Right forelimb (tissue), 1 donor: ENCODE measurements around the gene NUDT4.
"Not testable (repeated sequence)": the region's sequence is repeated elsewhere in the genome, so short reads cannot be mapped to it uniquely, and the experiment has no call there.

ENCODE experiments used
- DNase-seq: peaks from one replicate; pipeline ENCODE4 v3.0.0-alpha.2; 2018

NUDT4 gene

GRCh38 chr12:93429852-93430251, 52.1 kb downstream of the NUDT4 start:
- DNase-seq = no peak

GRCh38 chr12:93430280-93430679, 52.6 kb downstream of the NUDT4 start:
- no peak for DNase-seq

- DNase-seq = not testable (repeated sequence)
These were observed 54.3 kb downstream of the NUDT4 start for GRCh38 chr12:93432031-93432430.

DNA sequence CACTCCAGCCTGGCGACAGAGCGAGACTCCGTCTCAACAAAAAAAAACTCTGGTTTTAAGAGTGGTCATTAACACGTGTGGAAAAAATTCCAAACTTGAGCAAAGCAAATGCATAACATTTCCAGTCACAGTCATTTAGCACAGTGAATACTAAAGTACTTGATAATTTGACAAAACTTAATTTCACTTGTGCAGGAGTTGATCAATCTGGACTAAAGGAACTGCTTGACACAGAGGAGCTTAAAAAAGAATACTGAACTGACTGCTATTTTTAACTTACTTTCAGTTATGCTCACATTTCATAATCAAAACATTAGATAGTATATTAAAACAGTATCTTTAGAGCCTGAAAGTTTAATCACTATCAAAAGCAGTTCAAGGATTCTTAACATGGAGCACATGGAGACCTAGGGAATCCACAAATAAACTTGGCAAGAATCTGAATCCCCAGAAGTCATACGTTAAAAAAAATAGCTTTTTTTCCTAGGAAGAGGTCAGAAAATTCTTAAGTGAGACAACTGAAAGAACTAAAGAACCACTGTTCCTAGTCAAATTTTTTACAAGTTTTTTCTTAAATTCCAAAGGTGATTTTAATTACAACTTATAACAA, 56.6 kb downstream of the NUDT4 start:
- no peak for DNase-seq

GRCh38 chr12:93438266-93439050, 60.7 kb downstream of the NUDT4 start:
- no peak for DNase-seq

DNA sequence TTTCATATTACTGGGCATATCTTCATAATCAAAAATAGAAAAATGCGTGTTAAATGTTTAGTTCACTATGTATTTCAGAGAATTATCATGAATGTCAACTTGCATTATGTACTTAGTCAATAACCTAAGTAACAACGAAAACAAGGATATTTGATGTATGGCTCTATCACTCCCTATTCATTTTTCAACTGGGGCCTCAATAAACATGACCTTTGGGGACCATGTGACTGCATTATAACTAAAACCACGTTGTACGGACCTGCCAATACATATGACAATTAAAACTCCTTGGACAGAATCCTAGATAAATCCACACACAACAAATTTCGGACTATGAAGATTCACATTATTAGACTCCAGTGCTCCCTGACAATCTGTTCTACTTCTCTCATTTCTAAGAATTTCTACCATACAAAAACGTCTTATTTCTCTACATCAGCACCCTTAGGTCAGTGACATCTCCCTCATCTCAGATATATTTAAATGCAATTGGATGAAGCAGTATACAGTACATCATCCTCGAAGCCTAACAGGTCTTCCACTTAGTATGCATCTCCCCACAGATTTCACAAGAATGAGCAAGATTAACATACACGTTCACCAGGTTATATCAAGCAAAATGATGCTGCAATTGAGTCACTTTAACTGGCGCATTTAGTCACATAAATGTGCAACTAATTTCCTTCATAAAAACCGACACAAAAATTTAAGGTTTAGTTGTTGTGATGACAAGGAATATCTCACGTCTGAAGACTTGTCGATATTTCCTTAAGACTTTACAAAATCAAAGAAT, 62.5 kb downstream of the NUDT4 start:
- no peak for DNase-seq

DNA sequence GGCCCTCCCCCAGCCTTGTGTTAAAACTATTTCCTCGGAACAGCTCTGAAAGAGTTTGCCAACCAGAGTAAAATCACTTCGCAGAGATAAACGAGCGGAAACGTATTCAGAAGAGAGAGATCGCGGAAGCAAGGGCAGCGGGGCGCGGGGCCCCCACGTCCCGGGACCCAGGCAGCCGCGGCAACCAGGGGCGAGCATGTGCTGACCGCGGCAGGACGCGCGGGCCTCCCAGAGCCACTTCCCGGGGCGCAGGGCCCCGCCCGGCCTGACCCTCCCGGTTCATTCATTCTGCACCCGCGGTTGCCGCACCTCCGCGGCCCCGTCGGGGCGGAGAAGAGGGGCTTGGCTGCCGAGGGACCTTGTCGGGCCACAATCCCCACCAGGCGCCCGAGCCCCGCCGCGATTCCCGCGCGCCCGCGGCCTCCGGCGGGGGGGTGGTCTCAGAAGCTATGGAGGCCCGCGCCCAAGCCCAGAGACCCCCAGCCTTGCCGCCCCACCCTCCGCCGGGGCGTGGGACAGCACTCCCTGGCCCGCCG, 63.4 kb downstream of the NUDT4 start:
- peak; percentile 63 for DNase-seq

DNA sequence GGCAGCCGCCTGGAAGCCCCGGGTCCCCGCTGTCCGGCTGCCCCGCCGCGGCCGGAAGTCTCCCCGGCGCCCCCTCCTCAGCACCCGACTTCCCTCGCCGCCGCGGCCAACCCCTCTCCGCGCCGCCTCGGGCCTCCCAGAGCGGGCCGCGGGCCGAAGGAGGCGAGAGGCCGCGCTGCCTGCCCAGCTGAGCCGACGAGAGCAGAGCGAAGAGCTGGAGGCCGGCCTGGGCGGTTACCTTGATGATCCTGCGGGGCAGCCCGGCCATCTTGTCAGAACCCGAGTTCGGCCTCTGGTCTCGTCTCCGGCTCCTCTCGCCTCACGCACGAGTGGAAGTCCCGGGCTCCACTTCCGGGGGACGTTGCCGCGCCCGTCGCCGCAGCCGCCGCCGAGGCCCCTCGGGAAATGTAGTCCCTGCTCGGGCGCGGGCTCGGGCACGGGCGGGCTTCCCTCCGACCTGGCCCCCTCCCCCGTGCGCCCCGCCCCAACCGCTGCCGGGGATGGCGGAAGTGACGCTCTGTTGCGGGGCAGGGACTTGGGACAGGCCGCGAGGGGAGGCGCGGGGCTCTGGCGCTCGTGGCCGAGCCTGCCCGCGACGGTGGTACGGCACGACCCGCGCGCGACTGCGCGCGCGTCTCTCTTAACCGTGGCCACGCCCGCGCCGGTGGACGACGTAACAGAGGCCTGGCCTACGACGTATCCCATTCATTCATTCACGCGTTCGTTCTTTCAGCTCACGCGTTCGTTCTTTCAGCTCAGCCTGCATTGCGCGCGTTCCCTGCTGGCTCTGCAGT, 64.1 kb downstream of the NUDT4 start, which contains the start of gene UBE2N:
Gene UBE2N (minus strand): TSS at position 331 of the 794 bp plus-strand sequence. CDS start 63 bp downstream, at position 268.
- DNase-seq = peak; percentile 98

DNA sequence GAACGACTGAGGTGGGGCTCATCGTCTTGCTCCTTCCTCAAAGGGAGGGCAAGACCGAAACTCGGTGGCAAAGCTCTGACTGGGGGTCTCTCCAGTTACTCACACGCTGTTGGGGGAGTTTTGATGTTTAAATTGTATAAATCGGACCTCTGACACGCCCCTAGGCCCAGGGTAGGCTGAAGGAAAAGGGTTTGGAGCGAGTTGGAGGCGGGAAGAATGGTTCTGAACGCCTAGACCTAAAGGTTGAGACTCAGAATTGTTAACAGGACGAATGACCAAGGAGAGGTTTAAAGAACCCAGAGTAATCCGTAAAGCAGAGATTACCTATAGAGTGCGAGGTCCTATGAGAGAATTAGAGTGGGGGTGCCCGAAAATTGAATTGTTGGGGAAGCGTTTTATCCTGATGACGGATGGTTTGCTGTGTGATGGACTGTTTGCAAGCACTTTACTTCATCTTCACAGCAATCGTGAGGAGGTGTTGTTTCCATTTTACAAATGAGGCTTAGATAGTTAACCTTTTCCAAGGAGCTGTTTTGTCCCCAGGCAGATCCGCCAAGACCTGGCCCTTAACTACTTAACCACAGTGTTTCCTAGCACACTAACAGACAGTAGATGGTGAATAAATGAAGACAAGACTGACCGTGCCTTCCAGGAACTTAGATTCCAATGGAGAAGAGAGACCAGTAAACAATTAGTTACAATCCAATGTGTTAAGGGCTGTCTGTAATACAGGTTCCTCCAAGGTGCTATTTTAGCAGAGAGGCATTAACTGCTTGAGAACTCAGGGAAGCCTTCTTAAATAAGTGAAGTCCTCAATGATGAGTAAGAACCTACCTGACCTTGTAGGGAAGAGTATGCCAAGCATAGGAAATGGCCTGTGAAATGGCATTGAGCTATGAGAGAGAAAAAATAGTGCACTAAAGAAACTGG, 65.0 kb downstream of the NUDT4 start:
- no peak for DNase-seq

- DNase-seq = no peak
These were observed 65.9 kb downstream of the NUDT4 start for GRCh38 chr12:93443576-93443975.

DNA sequence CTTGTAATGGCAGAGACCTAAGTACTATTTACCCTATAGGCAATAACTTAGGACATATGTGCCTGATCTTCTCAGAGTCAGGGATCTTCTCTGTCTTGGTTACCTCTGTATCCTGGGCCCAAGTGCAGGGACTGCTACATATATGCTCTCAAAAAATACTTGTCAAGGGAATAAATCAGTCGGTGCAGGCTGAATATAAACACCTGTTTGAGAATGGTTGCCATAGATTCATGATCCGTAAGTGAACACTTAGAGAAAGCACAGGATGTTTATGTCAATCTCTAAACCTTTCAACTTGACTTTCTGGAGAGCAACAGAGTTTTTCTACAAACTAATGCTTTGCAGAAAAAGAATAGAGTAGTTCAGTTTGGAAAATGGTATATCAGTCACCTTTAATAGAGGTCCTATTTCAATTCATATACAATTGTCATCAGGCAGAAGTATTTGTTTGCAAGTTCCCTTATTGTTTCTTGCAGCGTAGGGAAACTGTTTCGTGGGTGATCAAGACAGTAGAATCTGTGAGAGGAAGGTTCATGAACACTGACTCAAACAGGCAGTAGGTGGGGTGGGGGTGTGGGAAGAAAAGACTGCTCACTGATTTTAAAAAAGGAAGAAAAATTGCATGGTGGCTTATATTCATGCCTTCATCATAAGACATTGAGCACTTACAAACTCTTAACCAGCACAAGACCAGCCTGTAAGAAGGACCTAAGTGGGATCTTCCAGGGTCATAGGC, 70.0 kb downstream of the NUDT4 start:
- no peak for DNase-seq

DNA sequence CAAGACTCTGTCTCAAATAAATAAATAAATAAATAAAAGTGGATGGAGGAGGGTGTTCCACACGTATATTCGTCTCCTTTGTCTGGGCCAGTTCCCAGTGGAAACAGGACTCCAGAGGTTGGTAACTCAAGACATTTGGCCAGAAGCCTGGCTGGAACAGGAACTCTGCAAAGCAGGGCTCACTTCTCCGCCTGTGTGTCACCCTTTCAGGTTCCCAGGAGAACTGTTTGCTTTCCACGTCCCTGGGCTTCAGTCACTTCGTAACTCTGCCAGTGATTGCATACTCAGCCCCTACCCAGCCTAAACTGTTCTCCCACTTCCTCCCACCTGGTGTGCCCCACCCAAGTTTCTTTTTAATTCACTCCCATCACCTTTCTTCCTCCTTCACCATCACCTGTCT, 71.1 kb downstream of the NUDT4 start:
- no peak for DNase-seq

DNA sequence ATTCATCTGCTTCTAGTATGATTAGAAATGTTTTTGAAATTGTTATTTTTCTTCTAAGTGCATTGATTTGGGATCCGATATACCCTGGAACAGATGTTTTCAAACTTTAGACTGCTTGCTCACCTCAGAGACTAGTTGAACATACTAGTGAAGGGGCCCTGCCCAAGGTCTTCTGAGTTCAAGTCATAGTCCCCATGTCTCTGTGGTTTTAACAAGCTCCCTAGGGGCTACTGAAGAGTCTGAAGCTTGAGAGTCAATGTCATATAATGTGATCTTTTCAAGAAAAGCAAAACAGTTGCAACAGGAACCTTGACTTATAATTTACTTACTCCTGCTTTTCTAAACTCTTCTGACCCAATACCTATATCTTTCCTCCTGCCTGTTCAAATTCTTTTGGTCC, 71.6 kb downstream of the NUDT4 start:
- no peak for DNase-seq

GRCh38 chr12:93451423-93452158, 73.9 kb downstream of the NUDT4 start:
- DNase-seq = no peak

GRCh38 chr12:93453633-93454032, 75.9 kb downstream of the NUDT4 start:
- no peak for DNase-seq

DNA sequence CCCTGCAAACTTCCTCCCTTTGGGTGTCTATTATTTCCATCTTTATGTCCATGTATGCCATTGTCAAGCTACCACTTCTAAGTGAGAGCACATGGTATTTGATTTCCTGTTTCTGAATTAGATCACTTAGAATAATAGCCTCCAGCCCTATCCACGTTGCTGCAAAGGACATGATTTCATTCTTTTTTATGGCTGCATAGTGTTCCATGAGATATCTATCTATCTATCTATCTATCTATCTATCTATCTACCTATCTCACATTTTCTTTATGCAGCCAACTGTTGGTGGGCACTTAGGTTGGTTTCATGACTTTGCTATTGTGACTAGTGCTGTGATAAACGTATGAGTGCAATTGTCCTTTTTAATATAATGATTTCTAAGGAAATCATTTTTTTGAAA, 78.4 kb downstream of the NUDT4 start:
- DNase-seq = no peak
